OCI-M2 (cell line): Measurements from ENCODE around the gene ZMAT5.

Experiments used
- DNase-seq: peaks from one replicate; lab custom pipeline; 2025; ENCODE audit not compliant: unreplicated experiment; lab: John Stamatoyannopoulos, UW

Gene ZMAT5

DNA sequence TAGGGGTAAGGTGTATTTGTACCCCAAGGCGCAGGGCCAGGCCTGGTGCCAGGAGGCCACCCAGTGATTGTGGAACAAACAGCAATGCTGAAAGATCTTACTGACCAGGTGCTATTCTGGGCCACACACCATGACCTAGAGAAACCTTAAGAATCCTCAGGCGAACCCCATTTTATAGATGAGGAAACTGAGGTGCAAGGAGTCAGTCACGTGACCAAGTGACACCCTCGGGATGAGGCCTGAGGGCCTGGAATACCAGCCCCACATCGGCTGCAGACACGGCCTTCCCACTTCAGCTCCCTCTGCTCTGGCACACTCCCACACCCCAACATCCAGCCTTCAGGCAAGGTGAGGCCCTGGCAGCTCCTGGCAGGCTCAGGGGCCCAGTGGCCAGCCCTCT lies 33.9 kb downstream of the ZMAT5 start:
- DNase-seq = no peak

DNA sequence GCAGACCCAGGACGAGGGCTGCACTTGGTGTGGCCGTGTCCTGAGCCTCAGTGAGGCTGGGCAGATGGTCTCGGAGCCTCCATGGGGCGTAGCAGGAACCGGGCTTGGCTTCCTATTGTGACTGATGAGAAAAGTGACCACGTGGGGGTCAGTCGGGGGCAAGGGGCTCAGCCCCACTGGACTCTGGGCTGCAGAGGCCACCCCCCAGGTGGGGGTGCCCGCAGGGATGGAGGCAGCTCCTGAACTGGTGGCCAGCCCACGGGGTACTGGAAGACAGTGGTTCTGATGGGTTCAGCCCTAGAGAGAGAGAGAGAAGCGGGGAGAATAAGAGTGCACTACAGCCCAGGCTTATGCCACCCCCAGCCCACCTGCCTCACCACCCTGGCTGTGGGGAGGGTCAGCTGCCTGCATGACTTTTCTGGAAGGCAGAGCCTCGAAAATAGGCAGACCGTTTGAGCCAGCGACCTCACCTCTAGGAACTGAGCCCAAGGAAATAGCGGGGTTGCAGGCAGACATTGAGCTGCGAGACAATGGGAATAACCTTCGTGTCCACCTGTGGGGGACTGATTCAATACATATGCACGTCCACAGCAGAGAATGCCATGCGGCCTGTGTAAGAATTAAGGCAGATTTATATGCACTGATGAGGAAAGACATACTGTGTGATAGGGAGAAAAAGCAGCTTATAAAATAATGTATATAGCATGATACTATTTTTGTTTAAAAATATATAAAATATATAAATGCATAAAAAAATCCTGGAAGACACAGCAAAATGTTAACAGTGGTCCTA lies 35.6 kb downstream of the ZMAT5 start:
- no peak for DNase-seq

- DNase-seq = no peak
Observed at GRCh38 chr22:29729161-29729560, 37.6 kb downstream of the ZMAT5 start.

DNA sequence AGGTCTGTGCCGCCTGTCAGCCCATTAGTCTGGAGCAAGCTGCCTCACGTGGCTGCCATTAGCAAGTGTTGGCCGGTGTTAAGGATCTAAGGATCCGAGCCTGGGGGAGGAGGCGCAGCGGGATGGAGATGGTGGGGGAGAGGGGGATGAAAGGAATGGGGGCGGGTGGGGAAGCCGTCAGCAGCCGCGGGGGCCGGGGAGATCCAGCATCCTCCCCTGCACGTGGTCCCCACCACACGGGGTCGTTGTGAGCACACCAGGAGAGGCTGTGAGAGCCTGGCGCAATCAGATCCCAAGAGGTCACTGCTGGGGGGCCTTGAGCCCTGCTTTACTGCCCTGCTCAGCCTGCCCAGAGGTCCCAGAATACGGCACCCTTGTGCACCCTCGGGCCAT lies 39.7 kb downstream of the ZMAT5 start:
- DNase-seq = no peak

DNA sequence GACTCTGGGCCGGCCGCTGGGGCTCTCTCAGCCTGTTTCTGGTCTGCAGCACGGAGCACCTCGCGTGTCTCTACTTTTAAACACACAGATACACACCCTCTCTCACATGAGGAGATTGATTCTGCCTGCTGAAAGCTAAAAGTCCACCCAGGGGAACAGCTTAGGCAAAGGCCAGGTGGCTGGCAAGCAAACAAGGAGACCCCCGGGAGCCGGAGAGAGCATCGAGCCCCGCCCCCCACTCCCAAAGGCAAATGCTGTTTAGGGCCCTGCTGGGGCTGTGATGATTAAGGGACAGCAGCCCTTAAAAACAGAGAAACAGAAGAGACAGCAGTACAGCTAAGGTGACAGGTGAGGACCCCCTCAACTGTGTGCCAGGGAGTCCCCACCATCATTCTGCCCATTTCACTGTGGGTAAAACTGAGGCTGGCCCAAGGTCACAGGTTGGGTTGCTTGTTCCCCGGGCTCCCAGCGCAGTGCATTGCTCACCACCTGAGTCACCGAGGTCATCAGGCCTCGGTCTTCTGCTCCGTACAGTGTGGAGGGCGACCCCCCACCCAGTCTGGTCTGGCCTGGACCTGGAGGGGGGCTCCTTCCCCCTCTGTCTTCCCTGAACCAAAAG lies 40.2 kb downstream of the ZMAT5 start:
- DNase-seq = no peak

DNA sequence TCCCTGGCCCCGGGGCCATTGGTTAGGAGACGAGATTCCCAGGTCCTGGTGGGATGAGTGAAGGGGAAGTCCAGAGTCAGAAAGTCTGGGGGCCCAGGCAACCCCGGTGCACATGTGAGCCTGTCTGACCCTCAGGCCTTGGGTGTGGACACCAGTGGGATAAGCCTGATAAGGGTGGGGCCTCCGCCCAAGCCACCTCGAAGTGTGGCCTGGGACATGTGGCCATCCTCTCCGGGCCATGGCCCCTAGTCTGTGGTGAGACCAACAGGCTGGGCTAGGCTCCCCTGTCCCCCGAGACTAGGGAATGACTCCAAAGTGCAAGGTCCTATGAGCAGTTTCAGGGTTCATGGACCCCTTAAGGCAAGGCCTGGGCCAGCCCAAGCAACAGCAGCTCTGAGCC lies 40.7 kb downstream of the ZMAT5 start:
- DNase-seq = no peak

DNA sequence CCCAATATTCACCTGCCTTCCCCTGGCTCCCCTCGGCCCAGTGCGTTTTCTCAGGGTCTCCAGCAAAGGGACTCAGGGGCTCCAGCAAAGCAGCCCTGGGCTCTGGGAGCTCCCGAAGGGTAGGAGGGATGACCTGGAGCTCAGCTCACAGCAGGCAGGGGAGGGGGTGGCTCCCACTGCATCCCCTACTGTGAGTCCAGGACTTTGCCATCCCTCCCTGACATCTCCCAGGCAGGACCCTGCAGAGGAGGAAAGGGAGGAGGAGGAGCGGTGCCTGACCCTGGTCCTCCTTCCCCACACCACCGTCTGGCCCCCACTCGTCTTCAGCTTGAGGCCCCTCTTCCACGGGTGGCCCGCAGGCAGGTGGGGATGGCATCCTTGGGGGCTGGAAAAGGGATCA lies 42.0 kb downstream of the ZMAT5 start:
- no peak for DNase-seq

GRCh38 chr22:29723766-29724165 lies 43.0 kb downstream of the ZMAT5 start:
- DNase-seq = no peak

DNA sequence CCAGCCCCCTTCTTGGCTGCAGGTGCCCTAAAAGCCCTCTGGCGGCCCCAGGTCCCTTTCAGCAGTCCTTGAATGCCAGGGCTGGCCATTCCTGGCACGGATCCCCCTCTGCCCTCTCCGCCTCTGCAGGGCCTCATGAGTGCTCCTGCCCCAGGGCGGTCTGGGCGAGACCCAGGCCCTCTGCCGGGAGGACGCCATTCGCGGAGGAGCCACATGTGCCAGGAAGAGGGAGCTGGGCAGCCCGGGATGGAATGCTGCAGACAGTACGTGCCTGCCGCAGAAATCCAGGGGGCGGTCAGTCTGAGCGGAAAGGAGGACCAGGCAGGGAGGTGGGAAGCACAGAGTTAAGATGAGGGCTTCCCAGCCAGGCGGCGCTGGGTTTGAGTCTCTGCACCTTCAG lies 44.2 kb downstream of the ZMAT5 start:
- no peak for DNase-seq

GRCh38 chr22:29722151-29722550 lies 44.7 kb downstream of the ZMAT5 start:
- no peak for DNase-seq

DNA sequence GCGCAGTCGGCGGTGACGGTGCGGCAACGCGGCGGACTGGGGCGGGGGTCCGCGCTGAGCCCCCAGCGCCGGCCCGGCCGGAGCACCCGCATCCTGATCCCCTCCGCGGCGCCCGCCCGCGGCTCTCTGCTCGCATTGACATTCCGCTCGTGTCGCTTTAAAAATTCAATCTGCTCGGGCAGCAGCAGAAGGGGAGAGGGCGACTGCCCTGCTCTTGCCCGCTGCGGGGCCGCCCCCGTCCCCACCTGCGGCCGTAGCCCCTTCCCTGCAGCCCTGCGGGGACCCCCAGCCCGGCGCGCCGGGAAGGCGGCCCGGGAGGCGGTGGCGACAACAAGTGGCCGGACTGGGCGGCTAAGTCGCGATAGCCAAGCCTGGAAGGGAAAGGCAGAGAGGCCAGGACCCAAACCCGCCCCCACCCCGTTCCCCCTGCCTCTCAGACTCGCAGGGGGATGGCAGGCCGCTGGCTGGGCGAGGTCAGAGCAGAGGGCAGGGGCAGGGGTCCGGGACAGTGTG lies 45.9 kb downstream of the ZMAT5 start:
- DNase-seq = no peak

DNA sequence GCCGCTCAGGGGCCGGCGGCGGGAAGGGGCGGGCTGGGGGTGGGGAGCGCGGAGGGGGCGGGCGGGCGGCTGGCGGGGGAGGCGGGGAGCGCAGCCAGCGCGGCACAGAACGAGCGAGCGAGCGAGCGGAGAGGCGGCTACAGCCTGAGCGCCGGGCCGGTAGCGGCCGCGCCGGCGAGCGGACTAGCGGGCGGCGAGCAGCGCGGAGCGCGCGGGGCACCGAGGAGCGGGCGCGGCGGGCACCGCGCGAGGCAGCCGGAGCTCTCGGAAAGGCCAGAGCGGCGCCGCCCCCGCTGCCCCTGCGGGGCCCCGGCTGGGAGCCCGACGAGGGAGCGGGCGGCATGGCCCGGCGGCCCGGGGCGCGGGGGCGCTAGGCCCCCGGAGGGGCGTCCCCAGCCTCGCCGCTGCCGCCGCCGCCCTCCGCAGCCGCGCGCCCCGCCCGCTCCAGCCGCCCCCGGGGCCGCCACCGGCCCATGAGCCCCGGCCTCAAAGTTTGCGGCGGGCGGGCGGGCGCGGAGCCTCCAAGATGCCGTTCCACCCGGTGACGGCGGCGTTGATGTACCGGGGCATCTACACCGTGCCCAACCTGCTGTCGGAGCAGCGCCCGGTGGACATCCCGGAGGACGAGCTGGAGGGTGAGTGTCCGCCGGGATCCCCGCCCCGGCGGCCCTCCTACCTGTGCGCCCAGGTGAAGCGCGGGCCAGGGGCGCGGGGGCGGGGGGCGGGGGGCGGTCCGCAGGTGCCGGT lies 46.7 kb downstream of the ZMAT5 start, which contains the start of gene CABP7:
TSS of gene CABP7 (plus strand) at position 105 of the 747 bp plus-strand sequence. CDS start at position 527, 422 bp downstream.
- DNase-seq = no peak

DNA sequence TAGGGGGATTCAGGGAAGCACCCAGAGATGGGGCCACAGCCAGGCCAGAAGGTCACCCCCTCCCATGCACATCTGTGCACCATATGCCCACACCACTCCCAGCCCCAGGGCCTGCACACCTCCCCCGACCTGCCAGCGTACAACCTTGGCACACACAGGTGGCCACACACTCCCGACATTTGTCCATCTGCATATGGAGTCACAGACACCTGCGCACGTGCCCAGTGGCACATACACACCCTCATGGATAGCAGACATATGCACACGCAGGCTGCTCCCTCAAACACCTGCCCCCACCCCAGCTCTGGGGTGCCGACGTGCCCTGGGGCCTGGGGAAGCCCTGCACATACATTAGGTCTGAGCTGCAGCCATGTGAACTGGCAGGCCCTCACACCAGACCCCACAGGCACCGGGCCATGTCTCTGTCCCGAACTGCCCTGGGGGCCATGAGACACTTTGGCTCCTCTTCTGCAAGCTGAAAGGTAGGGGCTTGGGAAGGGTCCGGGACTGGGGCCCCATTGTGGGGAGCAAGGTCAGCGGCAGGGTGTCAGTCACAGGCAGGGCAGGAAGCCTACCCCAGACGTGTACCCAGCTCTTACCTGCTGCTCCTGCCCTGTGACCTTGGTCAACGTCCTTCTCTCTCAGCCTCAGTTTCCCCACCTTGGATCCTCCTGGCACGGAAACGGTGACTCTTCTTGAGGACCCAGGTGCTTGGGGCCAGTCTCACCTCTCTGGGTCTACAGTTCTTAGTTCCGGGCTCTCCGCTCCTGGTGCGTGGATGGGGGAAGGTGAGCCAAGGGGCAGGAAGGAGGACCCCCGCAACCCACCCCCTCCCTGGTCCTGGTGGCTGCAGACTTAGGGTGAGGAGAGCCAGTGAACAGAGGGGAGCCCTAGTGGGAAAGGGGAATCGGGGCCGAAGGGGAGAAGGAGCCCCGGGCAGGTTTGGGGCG lies 47.6 kb downstream of the ZMAT5 start:
- no peak for DNase-seq

DNA sequence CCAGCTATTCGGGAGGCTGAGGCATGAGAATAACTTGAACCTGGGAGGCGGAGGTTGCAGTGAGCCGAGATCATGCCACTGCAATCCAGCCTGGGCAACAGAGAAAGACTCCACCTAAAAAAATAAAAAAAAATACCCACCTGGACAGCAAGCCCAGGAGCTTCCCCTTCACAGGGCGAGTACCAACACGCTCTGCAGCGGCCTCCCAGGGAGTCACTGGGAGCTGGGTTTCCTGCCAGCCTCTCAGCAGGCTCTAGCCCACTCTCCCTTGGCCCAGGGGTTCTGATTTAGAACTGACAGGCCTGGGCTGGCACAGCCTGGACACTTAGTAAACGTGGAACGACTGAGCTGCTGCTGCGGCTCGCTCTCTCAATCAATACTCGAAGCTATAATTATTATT lies 49.0 kb downstream of the ZMAT5 start:
- DNase-seq = no peak

DNA sequence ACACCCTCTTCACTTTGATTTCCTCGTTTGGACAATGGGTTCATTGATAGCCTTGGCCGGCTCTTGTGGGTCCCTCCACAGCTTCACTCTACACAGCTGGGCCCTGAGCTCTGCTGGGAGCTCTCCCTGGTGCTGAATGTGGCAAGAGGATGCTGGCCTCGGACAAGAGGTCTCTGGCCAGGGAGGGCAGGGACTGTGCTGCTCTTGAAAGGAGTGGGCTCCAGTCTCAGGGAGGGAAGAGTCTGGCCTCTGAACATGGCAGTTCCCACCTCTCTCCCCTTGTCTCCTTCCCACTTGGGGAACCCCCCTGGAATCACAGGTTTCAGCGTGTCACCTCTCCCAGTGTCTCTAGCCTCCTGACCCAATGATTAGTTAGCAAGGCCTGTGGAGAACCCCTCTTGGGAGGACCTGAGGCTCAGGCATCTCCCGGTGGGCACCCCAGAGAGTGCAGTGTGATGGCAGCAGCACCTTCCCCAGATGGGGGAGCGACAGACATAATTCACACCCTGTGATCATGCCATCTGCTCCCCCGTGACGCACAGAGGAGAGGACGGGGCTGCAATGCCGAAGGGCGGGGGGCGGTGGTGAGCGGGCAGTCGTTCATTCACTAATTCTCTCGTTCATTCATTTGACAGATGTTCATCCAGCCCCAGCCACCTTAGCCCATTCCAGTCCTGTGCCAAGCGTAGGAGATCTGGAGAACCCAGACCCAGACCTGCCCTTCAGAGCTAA lies 49.8 kb downstream of the ZMAT5 start:
- no peak for DNase-seq

DNA sequence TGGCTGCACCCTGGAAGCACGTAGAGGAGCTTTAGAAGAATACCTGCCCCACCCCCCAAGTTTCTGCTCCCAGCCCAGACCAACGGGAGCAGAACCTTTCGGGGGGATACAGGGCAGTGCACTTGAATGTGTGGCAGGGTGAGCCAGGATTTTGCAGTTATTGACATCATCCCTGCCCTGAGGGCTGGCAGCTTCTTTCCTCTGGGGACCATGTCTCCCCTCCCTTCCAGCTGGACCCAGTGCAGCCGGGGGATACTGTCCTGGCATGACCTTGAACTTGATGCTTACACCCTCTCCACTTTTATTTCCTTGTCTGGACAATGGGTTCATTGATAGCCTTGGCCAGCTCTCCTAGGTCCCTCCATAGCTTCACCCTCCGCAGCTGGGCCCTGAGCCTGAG lies 51.1 kb downstream of the ZMAT5 start:
- no peak for DNase-seq

- no peak for DNase-seq
Observed at GRCh38 chr22:29715240-29715639, 51.6 kb downstream of the ZMAT5 start.

- no peak for DNase-seq
Observed at GRCh38 chr22:29713156-29713727, 53.6 kb downstream of the ZMAT5 start.

GRCh38 chr22:29712119-29712518 lies 54.7 kb downstream of the ZMAT5 start:
- no peak for DNase-seq
